Erythroblast (primary cell): Measurements from ENCODE around the gene ACMSD.

ENCODE experiments used
- GATA1 ChIP-seq: IDR thresholded peaks from 2 replicates; pipeline ENCODE4 v1.6.1; 2011; ENCODE audit warnings: low read depth, mild to moderate bottlenecking, control low read depth, low read length, moderate library complexity
- POLR2A ChIP-seq: IDR thresholded peaks from 2 replicates; pipeline ENCODE4 v1.6.1; 2011; ENCODE audit warnings: mild to moderate bottlenecking, low read length

DNA sequence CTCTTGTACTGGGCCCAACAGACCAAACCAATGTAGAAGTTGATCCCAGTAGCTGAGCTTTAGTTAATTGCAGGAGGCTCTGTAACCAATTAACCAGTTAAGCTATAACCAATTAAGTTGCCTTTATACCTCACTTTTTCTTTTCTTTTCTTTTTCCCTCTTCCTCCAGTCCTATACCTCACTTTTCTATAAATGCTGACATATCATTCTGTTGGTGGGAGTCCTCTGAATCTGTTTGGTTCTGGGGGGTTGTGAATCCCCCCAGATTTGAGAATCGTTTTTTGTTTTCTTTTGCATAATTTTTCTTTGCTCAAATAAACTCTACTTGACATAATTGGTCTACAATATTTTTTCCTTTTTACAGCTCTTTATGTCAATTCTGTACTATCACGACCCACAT lies 38.1 kb upstream of the ACMSD start:
- TF ChIP-seq POLR2A (no peak), GATA1 (no peak)
